ENCODE data around the gene KLF13.
"Not testable (repeated sequence)": the region's sequence is repeated elsewhere in the genome, so short reads cannot be mapped to it uniquely, and the experiment has no call there.

The KLF13 gene

GRCh38 chr15:31347067-31347975 lies 20.7 kb downstream of the KLF13 start:
- DNase-seq: peak; percentile 75

GRCh38 chr15:31347981-31348803 lies 21.6 kb downstream of the KLF13 start:
- no peak for DNase-seq

- DNase-seq: no peak
These were observed 22.9 kb downstream of the KLF13 start for GRCh38 chr15:31349233-31350141.

GRCh38 chr15:31350771-31351170 lies 24.1 kb downstream of the KLF13 start:
- DNase-seq: no peak

- DNase-seq: no peak
These were observed 25.7 kb downstream of the KLF13 start for GRCh38 chr15:31352339-31352751.

GRCh38 chr15:31352911-31353811 lies 26.5 kb downstream of the KLF13 start:
- DNase-seq: no peak

GRCh38 chr15:31353931-31354330 lies 27.3 kb downstream of the KLF13 start:
- no peak for DNase-seq

- not testable (repeated sequence) for DNase-seq
These were observed 29.5 kb downstream of the KLF13 start for GRCh38 chr15:31356097-31356496.

GRCh38 chr15:31357148-31357547 lies 30.5 kb downstream of the KLF13 start:
- DNase-seq: no peak

GRCh38 chr15:31358163-31358562 lies 31.5 kb downstream of the KLF13 start:
- no peak for DNase-seq

- DNase-seq: no peak
These were observed 32.5 kb downstream of the KLF13 start for GRCh38 chr15:31358957-31359701.

GRCh38 chr15:31359702-31360111 lies 33.1 kb downstream of the KLF13 start:
- DNase-seq: no peak

GRCh38 chr15:31360158-31360561 lies 33.5 kb downstream of the KLF13 start:
- no peak for DNase-seq

GRCh38 chr15:31360843-31361763 lies 34.5 kb downstream of the KLF13 start:
- DNase-seq: peak; percentile 77

GRCh38 chr15:31361764-31362515 lies 35.3 kb downstream of the KLF13 start:
- DNase-seq: no peak

- DNase-seq: no peak
These were observed 36.3 kb downstream of the KLF13 start for GRCh38 chr15:31362886-31363285.

GRCh38 chr15:31364301-31365031 lies 37.8 kb downstream of the KLF13 start:
- DNase-seq: no peak

GRCh38 chr15:31365032-31365654 lies 38.5 kb downstream of the KLF13 start:
- no peak for DNase-seq

Measured in effector CD4-positive, alpha-beta T cell (primary cell).